HepG2 (cell line): ENCODE data around the gene NDUFB3. TPM values are rescaled to one million over a fixed set of nuclear protein-coding genes. Genes with fewer than 3 reads are reported as not detected.

ENCODE experiments used
- AGO1 ChIP-seq: fragments of 200-400 bp; formaldehyde crosslinking; IDR thresholded peaks from 2 replicates; pipeline ENCODE4 v1.6.1; 2017; ENCODE audit warnings: mild to moderate bottlenecking, low read depth, low read length, moderate library complexity; ENCODE audit not compliant: poor library complexity, severe bottlenecking
- ARID3A ChIP-seq: IDR thresholded peaks from 2 replicates; pipeline ENCODE4 v1.6.1; 2012; ENCODE audit warnings: low read depth, low read length, improper control_type of control experiment
- CCAR2 ChIP-seq: fragments of 200-400 bp; formaldehyde crosslinking; optimal IDR thresholded peaks from 2 replicates; pipeline ENCODE3; 2018; ENCODE audit warnings: low read depth, mild to moderate bottlenecking, low read length, moderate library complexity
- HNF4G ChIP-seq, 2 experiments: sonication (generic) in 1 of 2; formaldehyde crosslinking in 1 of 2; IDR thresholded peaks; 2 replicates each; pipeline versions ENCODE4 v1.4.0 to v1.6.1; 2011 to 2020; ENCODE audit warnings: borderline replicate concordance in 2 of 2, low read depth in 2 of 2, mild to moderate bottlenecking in 2 of 2, low read length in 1 of 2, missing genetic modification reagents in 1 of 2, moderate library complexity in 1 of 2
- HOMEZ ChIP-seq: IDR thresholded peaks from 2 replicates; pipeline ENCODE4 v1.6.1; 2016; ENCODE audit warnings: low read depth
- KLF12 ChIP-seq: sonication (generic); formaldehyde crosslinking; IDR thresholded peaks from 2 replicates; pipeline ENCODE4 v1.4.0; 2020; ENCODE audit warnings: missing genetic modification reagents, borderline replicate concordance
- MAFG ChIP-seq: sonication (generic); formaldehyde crosslinking; IDR thresholded peaks from 2 replicates; pipeline ENCODE4 v1.5.1; 2020; ENCODE audit warnings: mild to moderate bottlenecking, missing genetic modification reagents
- RAD51 ChIP-seq: fragments of 450-650 bp; IDR thresholded peaks from 2 replicates; pipeline ENCODE4 v1.6.1; 2016; ENCODE audit warnings: borderline replicate concordance
- SCMH1 ChIP-seq: sonication (generic); formaldehyde crosslinking; IDR thresholded peaks from 2 replicates; pipeline ENCODE4 v1.9.0; 2021; ENCODE audit warnings: missing genetic modification reagents, mild to moderate bottlenecking, borderline replicate concordance
- SIX1 ChIP-seq: sonication (generic); formaldehyde crosslinking; IDR thresholded peaks from 2 replicates; pipeline ENCODE4 v1.4.0; 2020; ENCODE audit warnings: missing genetic modification reagents, borderline replicate concordance
- TOE1 ChIP-seq: sonication (generic); formaldehyde crosslinking; IDR thresholded peaks from 2 replicates; pipeline ENCODE4 v1.4.0; 2020; ENCODE audit warnings: mild to moderate bottlenecking, missing genetic modification reagents
- ZNF143 ChIP-seq: sonication (generic); formaldehyde crosslinking; IDR thresholded peaks from 2 replicates; pipeline ENCODE4 v1.4.0; 2020; ENCODE audit warnings: missing genetic modification reagents
- ZNF362 ChIP-seq: sonication (generic); formaldehyde crosslinking; IDR thresholded peaks from 2 replicates; pipeline ENCODE4 v1.4.0; 2020; ENCODE audit warnings: missing genetic modification reagents, mild to moderate bottlenecking, borderline replicate concordance
- ZNF549 ChIP-seq: sonication (generic); formaldehyde crosslinking; IDR thresholded peaks from 2 replicates; pipeline ENCODE4 v1.5.0; 2020; ENCODE audit warnings: missing genetic modification reagents
- ZNF552 ChIP-seq: sonication (generic); formaldehyde crosslinking; IDR thresholded peaks from 2 replicates; pipeline ENCODE4 v1.9.0; 2022; ENCODE audit warnings: missing genetic modification reagents, mild to moderate bottlenecking, borderline replicate concordance
- ZNF766 ChIP-seq: sonication (generic); formaldehyde crosslinking; IDR thresholded peaks from 2 replicates; pipeline ENCODE4 v1.5.0; 2020; ENCODE audit warnings: missing genetic modification reagents, borderline replicate concordance
- polyA plus RNA-seq, 8 experiments: library from polyadenylated mRNA; depleted of rRNA in 3 of 8; stranded (reverse) in 7 of 8; unstranded in 1 of 8; fragments of >200 nt; fragmentation: Illumina TruSeq in 4 of 8; extraction: Trizol in 4 of 8; gene quantifications; 2 replicates each; pipeline versions ENCODE4 v1.2.1 to v1.2.3, GENCODE V29; 2011 to 2016; ENCODE audit warnings: low read depth in 4 of 8, missing spikeins in 1 of 8, mixed read lengths in 1 of 8; ENCODE audit not compliant: insufficient read depth in 1 of 8
- total RNA-seq, 5 experiments: library from RNA; depleted of rRNA; stranded (reverse); fragments of >200 nt; fragmentation: Illumina TruSeq; extraction: Trizol; gene quantifications; 2 replicates each; pipeline ENCODE4 v1.2.3, GENCODE V29; 2016; ENCODE audit warnings: low read depth in 1 of 5
- TF ChIP-seq, protein P1 (sequence below): sonication (generic); formaldehyde crosslinking; IDR thresholded peaks from 2 replicates; pipeline ENCODE4 v1.4.0; 2020; ENCODE audit warnings: missing genetic modification reagents
- TF ChIP-seq, protein P2 (sequence below): sonication (generic); formaldehyde crosslinking; IDR thresholded peaks from 2 replicates; pipeline ENCODE4 v1.5.1; 2020; ENCODE audit warnings: mild to moderate bottlenecking, missing genetic modification reagents

NDUFB3 gene
- total and polyA plus RNA-seq, 2 of the 13 experiments (the other 11 are each of a cell fraction or from before 2014, with no cell fraction given), result 50.7 to 159 TPM

GRCh38 chr2:201118121-201118960 lies 46.5 kb downstream of the NDUFB3 start (continued):
- TF ChIP-seq, protein P1, sequence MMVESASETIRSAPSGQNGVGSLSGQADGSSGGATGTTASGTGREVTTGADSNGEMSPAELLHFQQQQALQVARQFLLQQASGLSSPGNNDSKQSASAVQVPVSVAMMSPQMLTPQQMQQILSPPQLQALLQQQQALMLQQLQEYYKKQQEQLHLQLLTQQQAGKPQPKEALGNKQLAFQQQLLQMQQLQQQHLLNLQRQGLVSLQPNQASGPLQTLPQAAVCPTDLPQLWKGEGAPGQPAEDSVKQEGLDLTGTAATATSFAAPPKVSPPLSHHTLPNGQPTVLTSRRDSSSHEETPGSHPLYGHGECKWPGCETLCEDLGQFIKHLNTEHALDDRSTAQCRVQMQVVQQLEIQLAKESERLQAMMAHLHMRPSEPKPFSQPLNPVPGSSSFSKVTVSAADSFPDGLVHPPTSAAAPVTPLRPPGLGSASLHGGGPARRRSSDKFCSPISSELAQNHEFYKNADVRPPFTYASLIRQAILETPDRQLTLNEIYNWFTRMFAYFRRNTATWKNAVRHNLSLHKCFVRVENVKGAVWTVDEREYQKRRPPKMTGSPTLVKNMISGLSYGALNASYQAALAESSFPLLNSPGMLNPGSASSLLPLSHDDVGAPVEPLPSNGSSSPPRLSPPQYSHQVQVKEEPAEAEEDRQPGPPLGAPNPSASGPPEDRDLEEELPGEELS (CRISPR knock-in tag), result peak; percentile 82
- TF ChIP-seq TOE1 (CRISPR knock-in tag) (peak; percentile 58; the same call in 1 of the 2 replicates), HOMEZ (CRISPR knock-in tag) (peak; percentile 27; the same call in 1 of the 2 replicates), ZNF549 (CRISPR knock-in tag) (no peak), RAD51 (no peak), AGO1 (peak; percentile 51), ZNF552 (CRISPR knock-in tag) (peak; percentile 67; the same call in 1 of the 2 replicates), MAFG (no peak), ARID3A (peak; percentile 73), SCMH1 (no peak), HNF4G (IDR thresholded peaks at IDR 0.05; ENCODE audit: borderline replicate concordance, low read depth, low read length) (no peak), HNF4G (CRISPR knock-in tag; IDR thresholded peaks at IDR 0.05; ENCODE audit: borderline replicate concordance, low read depth) (no peak), ZNF362 (peak; percentile 77), CCAR2 (peak; percentile 67), ZNF143 (CRISPR knock-in tag) (no peak), KLF12 (CRISPR knock-in tag) (peak; percentile 59; the same call in 1 of the 2 replicates), ZNF766 (CRISPR knock-in tag) (peak; percentile 75; the same call in 1 of the 2 replicates), SIX1 (CRISPR knock-in tag) (peak; percentile 38; the same call in 1 of the 2 replicates)
- TF ChIP-seq, protein P2, sequence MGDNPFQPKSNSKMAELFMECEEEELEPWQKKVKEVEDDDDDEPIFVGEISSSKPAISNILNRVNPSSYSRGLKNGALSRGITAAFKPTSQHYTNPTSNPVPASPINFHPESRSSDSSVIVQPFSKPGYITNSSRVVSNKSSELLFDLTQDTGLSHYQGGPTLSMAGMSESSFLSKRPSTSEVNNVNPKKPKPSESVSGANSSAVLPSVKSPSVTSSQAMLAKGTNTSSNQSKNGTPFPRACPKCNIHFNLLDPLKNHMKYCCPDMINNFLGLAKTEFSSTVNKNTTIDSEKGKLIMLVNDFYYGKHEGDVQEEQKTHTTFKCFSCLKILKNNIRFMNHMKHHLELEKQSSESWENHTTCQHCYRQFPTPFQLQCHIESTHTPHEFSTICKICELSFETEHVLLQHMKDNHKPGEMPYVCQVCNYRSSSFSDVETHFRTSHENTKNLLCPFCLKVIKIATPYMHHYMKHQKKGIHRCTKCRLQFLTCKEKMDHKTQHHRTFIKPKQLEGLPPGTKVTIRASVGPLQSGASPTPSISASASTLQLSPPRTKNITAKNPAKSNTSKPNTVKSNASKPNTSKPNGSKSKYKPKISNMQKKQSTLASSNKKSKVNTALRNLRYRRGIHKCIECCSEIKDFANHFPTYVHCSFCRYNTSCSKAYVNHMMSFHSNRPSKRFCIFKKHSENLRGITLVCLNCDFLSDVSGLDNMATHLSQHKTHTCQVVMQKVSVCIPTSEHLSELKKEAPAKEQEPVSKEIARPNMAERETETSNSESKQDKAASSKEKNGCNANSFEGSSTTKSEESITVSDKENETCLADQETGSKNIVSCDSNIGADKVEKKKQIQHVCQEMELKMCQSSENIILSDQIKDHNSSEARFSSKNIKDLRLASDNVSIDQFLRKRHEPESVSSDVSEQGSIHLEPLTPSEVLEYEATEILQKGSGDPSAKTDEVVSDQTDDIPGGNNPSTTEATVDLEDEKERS (CRISPR knock-in tag), result peak; percentile 82
